Brain microvascular endothelial cell (primary cell): ENCODE data around the gene RWDD4.

ENCODE experiments used
- DNase-seq: peaks from one replicate; pipeline ENCODE4 v3.0.0-alpha.2; 2020
- H3K27ac ChIP-seq: fragments of 250-450 bp; sonication (Bioruptor Pico); 2 replicates; pipeline ENCODE4 v1.5.1; 2020; ENCODE audit warnings: mild to moderate bottlenecking, moderate library complexity
- H3K27me3 ChIP-seq: fragments of 250-450 bp; sonication (Bioruptor Pico); replicated peaks from 2 replicates; pipeline ENCODE4 v1.5.1; 2020; ENCODE audit warnings: mild to moderate bottlenecking
- H3K36me3 ChIP-seq: fragments of 250-450 bp; sonication (Bioruptor Pico); replicated peaks from 2 replicates; pipeline ENCODE4 v1.5.1; 2020; ENCODE audit warnings: mild to moderate bottlenecking
- H3K4me3 ChIP-seq: 2 replicates; pipeline ENCODE4 v1.5.1; 2011; ENCODE audit warnings: low read depth, mild to moderate bottlenecking, control low read depth, low read length, moderate library complexity
- in situ Hi-C: cut with HindIII; loops from 2 replicates; pipeline ENCODE4 v1.10.0; 2017; ENCODE audit warnings: low sequenced_read_pairs, low pct_ligation_motif_present
- TF ChIP-seq, protein P1 (sequence below): IDR thresholded peaks from 2 replicates; pipeline ENCODE4 v1.5.1; 2011; ENCODE audit warnings: low read depth, mild to moderate bottlenecking, moderate library complexity, low read length, control low read depth, inconsistent platforms; ENCODE audit errors: missing control alignments

RWDD4 gene

DNA sequence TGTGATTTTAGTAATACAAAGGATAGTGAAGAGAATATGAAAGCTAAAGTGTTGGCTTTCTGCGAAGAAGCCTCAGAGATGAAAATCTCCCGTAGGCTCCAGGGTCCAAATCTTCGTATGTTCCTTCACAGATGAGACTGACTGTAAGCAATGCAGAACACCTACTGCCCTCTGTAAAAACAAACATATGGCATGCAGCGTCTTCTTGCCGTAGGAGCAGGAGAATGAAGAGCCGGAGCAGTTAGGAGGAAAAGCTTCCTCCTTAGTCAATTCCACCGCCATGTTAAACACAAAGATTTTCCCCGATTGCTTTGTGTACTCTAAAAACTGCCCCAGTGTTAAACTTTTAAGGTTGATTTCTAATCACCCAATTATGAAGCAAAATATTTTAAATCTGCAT lies 22.5 kb downstream of the RWDD4 start:
- Histone ChIP-seq H3K27me3 (no peaks in the 10 kb centered on the region), H3K36me3 (no peaks in the 10 kb centered on the region), H3K27ac (peak overlapping the region; percentile 66), H3K4me3 (peak overlapping the region; percentile 24)
- in situ Hi-C loops: no loop called here
- peak; percentile 29 for DNase-seq
- TF ChIP-seq, protein P1, sequence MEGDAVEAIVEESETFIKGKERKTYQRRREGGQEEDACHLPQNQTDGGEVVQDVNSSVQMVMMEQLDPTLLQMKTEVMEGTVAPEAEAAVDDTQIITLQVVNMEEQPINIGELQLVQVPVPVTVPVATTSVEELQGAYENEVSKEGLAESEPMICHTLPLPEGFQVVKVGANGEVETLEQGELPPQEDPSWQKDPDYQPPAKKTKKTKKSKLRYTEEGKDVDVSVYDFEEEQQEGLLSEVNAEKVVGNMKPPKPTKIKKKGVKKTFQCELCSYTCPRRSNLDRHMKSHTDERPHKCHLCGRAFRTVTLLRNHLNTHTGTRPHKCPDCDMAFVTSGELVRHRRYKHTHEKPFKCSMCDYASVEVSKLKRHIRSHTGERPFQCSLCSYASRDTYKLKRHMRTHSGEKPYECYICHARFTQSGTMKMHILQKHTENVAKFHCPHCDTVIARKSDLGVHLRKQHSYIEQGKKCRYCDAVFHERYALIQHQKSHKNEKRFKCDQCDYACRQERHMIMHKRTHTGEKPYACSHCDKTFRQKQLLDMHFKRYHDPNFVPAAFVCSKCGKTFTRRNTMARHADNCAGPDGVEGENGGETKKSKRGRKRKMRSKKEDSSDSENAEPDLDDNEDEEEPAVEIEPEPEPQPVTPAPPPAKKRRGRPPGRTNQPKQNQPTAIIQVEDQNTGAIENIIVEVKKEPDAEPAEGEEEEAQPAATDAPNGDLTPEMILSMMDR: peak; percentile 10

DNA sequence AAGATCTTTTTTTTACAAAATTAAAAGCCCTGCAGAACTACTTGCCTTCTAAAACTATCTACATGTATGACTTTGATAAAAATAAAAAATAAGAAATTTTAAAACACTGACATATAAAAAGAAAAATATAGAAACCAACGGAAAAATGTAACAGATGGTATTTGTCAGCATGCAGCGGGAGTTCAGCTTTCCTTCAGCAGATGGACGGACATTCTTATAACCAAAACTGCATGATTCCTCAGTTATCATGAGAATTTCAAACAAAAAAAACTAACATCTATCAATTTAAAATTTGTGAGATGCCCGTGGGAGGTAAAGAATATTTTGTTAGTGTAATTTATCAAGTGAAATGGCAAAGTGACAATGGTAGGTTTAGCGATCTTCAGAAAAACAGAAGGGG lies 23.2 kb downstream of the RWDD4 start:
- Histone ChIP-seq H3K27ac (no peak overlapping the region), H3K36me3 (no peaks in the 10 kb centered on the region), H3K4me3 (no peak overlapping the region), H3K27me3 (no peaks in the 10 kb centered on the region)
- TF ChIP-seq, protein P1: no peak
- DNase-seq: no peak
- in situ Hi-C loops: no loop called here

DNA sequence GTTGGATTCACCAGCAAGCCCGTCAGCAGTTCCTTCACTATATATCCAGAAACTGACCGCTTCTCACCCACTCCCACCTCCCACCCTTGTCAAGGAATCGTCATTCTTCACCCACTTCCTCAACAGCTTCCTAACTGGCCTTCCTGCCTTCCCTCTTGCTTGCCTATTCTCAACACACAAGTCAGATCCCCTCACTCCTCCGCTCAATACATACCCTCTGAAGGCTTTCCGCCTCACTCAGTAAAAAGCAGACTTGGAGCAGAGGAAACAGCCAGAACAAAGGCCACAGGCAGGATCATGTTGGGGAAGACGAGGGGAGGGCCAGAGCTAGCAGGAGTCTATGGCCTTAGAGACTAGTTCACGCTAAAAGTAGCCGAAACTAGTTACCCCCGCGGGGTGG lies 23.7 kb downstream of the RWDD4 start:
- no peak overlapping the region for H3K4me3 ChIP-seq
- no peaks in the 10 kb centered on the region for H3K36me3 ChIP-seq
- H3K27ac ChIP-seq: no peak overlapping the region
- no peak for DNase-seq
- no peaks in the 10 kb centered on the region for H3K27me3 ChIP-seq
- TF ChIP-seq, protein P1: no peak
- in situ Hi-C loops: no loop called here

DNA sequence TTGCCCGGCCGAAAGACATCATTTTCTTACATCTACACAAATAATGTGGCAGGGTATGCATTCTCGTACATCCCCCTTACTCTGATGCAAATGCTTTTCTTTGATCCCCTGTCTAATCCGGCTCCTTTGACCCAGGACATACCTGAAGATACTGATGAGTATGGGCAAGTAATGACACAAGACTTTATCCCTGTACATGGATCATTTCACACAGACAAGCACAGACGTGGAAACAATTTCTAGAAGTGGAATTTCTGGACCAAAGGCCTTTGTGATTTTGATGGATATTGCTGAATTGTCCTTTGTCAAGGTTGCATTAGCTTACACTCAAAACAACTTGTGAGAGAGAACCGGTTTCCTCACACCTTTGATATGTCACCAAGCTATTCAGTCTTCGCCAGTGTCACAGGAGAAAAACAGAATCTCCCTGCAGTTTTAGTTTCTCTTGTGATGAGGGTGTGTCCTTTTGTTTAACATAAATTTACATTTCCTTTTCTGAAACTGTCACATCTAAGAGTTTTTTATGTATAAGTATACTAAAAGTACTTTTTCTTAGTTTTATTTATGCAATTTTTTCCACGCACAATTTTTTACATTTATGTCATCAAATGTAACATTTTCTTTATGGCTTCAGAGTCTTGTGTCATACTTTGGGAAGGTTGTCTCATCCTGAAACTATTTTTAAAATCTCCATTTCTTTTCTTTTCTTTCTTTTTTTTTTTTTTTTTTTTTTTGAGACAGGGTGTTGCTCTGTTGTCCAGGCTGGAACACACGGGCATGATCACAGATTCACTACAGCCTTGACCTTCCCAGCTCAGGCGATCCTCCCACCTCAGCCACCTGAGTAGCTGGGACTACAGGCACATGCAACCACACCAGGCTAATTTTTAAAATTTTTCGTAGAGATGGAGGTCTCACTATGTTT lies 25.2 kb downstream of the RWDD4 start:
- no peaks in the 10 kb centered on the region for H3K36me3 ChIP-seq
- H3K27ac ChIP-seq: no peak overlapping the region
- no peak overlapping the region for H3K4me3 ChIP-seq
- TF ChIP-seq, protein P1: no peak
- DNase-seq: no peak
- no peaks in the 10 kb centered on the region for H3K27me3 ChIP-seq
- in situ Hi-C loops: no loop called here

DNA sequence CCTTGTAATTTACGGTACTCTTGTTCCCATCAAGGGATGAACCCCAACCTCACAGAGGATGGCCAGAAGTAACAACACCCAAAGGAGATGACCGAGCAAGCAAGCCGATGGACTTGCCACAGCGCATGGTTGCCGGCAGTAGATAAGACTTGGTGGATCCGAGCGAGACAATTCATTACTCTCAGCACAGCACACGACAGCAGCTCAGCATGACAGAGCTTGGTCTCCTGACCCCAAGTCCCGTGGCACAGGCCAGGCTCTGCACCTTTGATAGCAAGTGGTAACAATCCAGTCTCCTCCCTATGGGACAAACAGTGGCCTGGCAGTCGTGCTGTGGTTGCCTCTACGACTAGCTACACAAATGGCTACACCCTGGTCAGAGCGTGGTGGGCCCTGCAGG lies 26.3 kb downstream of the RWDD4 start:
- TF ChIP-seq, protein P1: no peak
- no peak for DNase-seq
- Histone ChIP-seq H3K27me3 (no peaks in the 10 kb centered on the region), H3K4me3 (no peak overlapping the region), H3K36me3 (no peaks in the 10 kb centered on the region), H3K27ac (no peak overlapping the region)
- in situ Hi-C loops: no loop called here
